NT2/D1 (cell line): ENCODE measurements around the gene VMP1.

Source experiments
- DNase-seq: peaks from one replicate; pipeline ENCODE4 v3.0.0-alpha.2; 2011; ENCODE audit warnings: low read depth, low spot score
- H3K27me3 ChIP-seq: 2 replicates; pipeline ENCODE4 v1.6.0; 2011; ENCODE audit warnings: mild to moderate bottlenecking; ENCODE audit not compliant: insufficient read length, insufficient read depth
- H3K36me3 ChIP-seq: 2 replicates; pipeline ENCODE4 v1.6.1; 2011; ENCODE audit warnings: mild to moderate bottlenecking, low read length, mixed read lengths; ENCODE audit not compliant: insufficient read depth, insufficient read length
- H3K4me1 ChIP-seq: 2 replicates; pipeline ENCODE4 v1.5.1; 2011; ENCODE audit not compliant: insufficient read depth, insufficient read length
- H3K4me3 ChIP-seq: 2 replicates; pipeline ENCODE4 v1.5.1; 2011; ENCODE audit warnings: low read depth; ENCODE audit not compliant: insufficient read length
- H3K9ac ChIP-seq: 2 replicates; pipeline ENCODE4 v1.6.0; 2011; ENCODE audit warnings: low read depth; ENCODE audit not compliant: insufficient read length
- H3K9me3 ChIP-seq: 2 replicates; pipeline ENCODE4 v1.5.1; 2011; ENCODE audit warnings: mild to moderate bottlenecking, low read length; ENCODE audit not compliant: insufficient read depth
- SUZ12 ChIP-seq: IDR thresholded peaks from 2 replicates; pipeline ENCODE4 v1.6.1; 2011; ENCODE audit not compliant: insufficient read length, insufficient read depth; ENCODE audit errors: extremely low read depth
- YY1 ChIP-seq: IDR thresholded peaks from 2 replicates; pipeline ENCODE4 v1.6.1; 2011; ENCODE audit not compliant: insufficient read length, insufficient read depth
- ZNF274 ChIP-seq: IDR thresholded peaks from 2 replicates; pipeline ENCODE4 v1.6.1; 2011; ENCODE audit warnings: mild to moderate bottlenecking, low read depth, low read length

Gene VMP1

DNA sequence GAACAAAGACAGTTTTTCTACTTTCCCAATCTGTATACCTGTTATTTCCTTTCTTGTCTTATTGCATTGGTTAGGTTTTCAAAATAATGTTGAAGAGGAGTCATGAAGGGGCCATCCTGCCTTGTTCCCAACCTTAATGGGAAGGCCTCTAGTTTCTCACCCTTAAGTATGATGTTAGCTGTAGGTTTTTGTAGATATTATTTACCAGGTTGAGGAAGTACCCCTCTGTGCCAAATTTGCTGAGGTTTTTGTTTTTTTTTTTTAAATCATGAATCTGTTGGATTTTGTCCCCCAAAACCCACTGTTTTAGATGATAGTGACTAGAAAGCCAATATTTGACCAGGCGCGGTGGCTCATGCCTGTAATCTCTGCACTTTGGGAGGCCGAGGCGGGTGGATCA, 36.4 kb downstream of the VMP1 start:
- peaks cover 21% of the 10 kb centered on the region for H3K36me3 ChIP-seq
- H3K4me3 ChIP-seq = no peak overlapping the region
- no peaks in the 10 kb centered on the region for H3K27me3 ChIP-seq
- H3K9me3 ChIP-seq = peaks cover 20% of the 10 kb centered on the region
- no peaks in the 10 kb centered on the region for H3K4me1 ChIP-seq
- TF ChIP-seq YY1 (no peak), SUZ12 (no peak), ZNF274 (no peak)
- no peak overlapping the region for H3K9ac ChIP-seq
- no peak for DNase-seq

- H3K4me1 ChIP-seq = no peaks in the 10 kb centered on the region
- no peaks in the 10 kb centered on the region for H3K27me3 ChIP-seq
- H3K36me3 ChIP-seq = peaks cover 20% of the 10 kb centered on the region
Observed at GRCh38 chr17:59745040-59745439, 37.6 kb downstream of the VMP1 start.

GRCh38 chr17:59746849-59747445, 39.5 kb downstream of the VMP1 start:
- no peak for DNase-seq

More at GRCh38 chr17:59745040-59745439, 37.6 kb downstream of the VMP1 start:
- DNase-seq = no peak
- TF ChIP-seq ZNF274 (no peak), YY1 (no peak), SUZ12 (no peak)
- Histone ChIP-seq H3K9me3 (peaks cover 20% of the 10 kb centered on the region), H3K9ac (no peak overlapping the region), H3K4me3 (no peak overlapping the region)

DNA sequence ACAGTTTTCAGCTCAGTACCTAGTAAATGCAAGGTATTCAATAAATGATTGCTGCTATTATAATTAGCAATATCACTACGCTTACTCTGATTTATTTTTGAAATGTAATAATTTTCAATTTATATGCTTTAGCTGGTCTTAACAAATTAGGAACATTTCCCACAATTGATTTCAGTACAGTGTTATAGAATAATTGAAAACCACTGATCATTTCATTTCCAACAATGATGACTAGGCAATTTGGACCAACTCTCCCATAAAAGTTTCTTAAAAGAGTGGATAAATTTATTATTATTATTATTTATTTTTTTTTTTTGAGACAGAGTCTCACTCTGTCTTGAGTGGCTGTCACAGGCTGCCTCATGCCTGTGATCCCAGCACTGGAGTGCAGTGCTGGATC, 41.1 kb downstream of the VMP1 start:
- Histone ChIP-seq H3K4me3 (no peak overlapping the region), H3K27me3 (no peaks in the 10 kb centered on the region), H3K36me3 (peaks cover 8% of the 10 kb centered on the region), H3K9me3 (peaks cover 3% of the 10 kb centered on the region), H3K4me1 (no peaks in the 10 kb centered on the region), H3K9ac (no peak overlapping the region)
- no peak for DNase-seq
- TF ChIP-seq ZNF274 (no peak), SUZ12 (no peak), YY1 (no peak)

More at GRCh38 chr17:59746849-59747445, 39.5 kb downstream of the VMP1 start:
- Histone ChIP-seq H3K36me3 (peaks cover 12% of the 10 kb centered on the region), H3K27me3 (no peaks in the 10 kb centered on the region), H3K4me1 (no peaks in the 10 kb centered on the region), H3K9ac (no peak overlapping the region), H3K9me3 (peaks cover 18% of the 10 kb centered on the region), H3K4me3 (no peak overlapping the region)
- TF ChIP-seq YY1 = no peak
- no peak for TF ChIP-seq ZNF274
- no peak for TF ChIP-seq SUZ12

GRCh38 chr17:59751955-59752413, 44.5 kb downstream of the VMP1 start:
- no peak for DNase-seq
- Histone ChIP-seq H3K9ac (no peak overlapping the region), H3K4me1 (no peaks in the 10 kb centered on the region), H3K27me3 (no peaks in the 10 kb centered on the region), H3K9me3 (no peaks in the 10 kb centered on the region), H3K36me3 (peaks cover 5% of the 10 kb centered on the region), H3K4me3 (no peak overlapping the region)
- TF ChIP-seq YY1 (no peak), ZNF274 (no peak), SUZ12 (no peak)

- Histone ChIP-seq H3K9ac (no peak overlapping the region), H3K9me3 (no peaks in the 10 kb centered on the region), H3K4me1 (no peaks in the 10 kb centered on the region), H3K4me3 (no peak overlapping the region), H3K36me3 (peaks cover 5% of the 10 kb centered on the region), H3K27me3 (no peaks in the 10 kb centered on the region)
- DNase-seq = no peak
- TF ChIP-seq ZNF274 (no peak), SUZ12 (no peak), YY1 (no peak)
Observed at GRCh38 chr17:59752446-59752845, 45.0 kb downstream of the VMP1 start.

DNA sequence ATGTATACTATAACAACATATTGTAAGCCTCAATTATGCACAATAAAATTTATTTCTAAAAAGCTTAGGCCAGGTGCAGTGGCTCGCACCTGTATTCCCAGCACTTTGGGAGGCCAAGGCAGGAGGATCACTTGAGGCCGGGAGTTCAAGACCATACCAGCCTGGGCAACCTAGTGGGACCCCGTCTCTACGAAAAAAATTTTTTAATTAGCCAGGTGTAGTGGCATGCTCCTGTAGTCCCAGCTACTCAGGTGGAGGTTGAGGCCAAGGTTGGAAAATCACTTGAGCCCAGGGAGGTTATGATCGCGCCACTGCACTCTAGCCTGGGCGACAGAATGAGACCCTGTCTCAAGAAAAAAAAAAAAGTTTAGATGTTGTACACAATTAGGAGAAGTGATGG, 45.5 kb downstream of the VMP1 start:
- H3K4me3 ChIP-seq = no peak overlapping the region
- no peaks in the 10 kb centered on the region for H3K9me3 ChIP-seq
- peaks cover 7% of the 10 kb centered on the region for H3K36me3 ChIP-seq
- H3K27me3 ChIP-seq = no peaks in the 10 kb centered on the region
- TF ChIP-seq ZNF274 = no peak
- TF ChIP-seq SUZ12 = no peak
- no peak for TF ChIP-seq YY1
- no peaks in the 10 kb centered on the region for H3K4me1 ChIP-seq
- DNase-seq = no peak
- H3K9ac ChIP-seq = no peak overlapping the region
